Parathyroid adenoma (tissue), 2 donors: Measurements from ENCODE around the gene DHRSX.
"Not testable (repeated sequence)": the region's sequence is repeated elsewhere in the genome, so short reads cannot be mapped to it uniquely, and the experiment has no call there.

Source experiments
- H2AFZ ChIP-seq: fragments of 300-600 bp; sonication (generic); one replicate; pipeline ENCODE4 v1.7.0; 2017; ENCODE audit warnings: antibody characterized with exemption, mild to moderate bottlenecking
- H3K27ac ChIP-seq: fragments of 300-600 bp; sonication (generic); one replicate; pipeline ENCODE4 v1.7.0; 2017
- H3K27me3 ChIP-seq: fragments of 300-600 bp; sonication (generic); one replicate; pipeline ENCODE4 v1.7.0; 2017; ENCODE audit warnings: low read length; ENCODE audit not compliant: control insufficient read depth, insufficient read depth
- H3K36me3 ChIP-seq: fragments of 300-600 bp; sonication (generic); one replicate; pipeline ENCODE4 v1.7.0; 2017; ENCODE audit warnings: low read length; ENCODE audit not compliant: control insufficient read depth, insufficient read depth
- H3K4me1 ChIP-seq: fragments of 300-600 bp; sonication (generic); one replicate; pipeline ENCODE4 v1.7.0; 2017; ENCODE audit warnings: control low read depth
- H3K4me2 ChIP-seq: fragments of 300-600 bp; sonication (generic); one replicate; pipeline ENCODE4 v1.7.0; 2017; ENCODE audit warnings: low read length
- H3K4me3 ChIP-seq: fragments of 300-600 bp; sonication (generic); one replicate; pipeline ENCODE4 v1.7.0; 2017; ENCODE audit warnings: low read depth, low read length
- H3K79me2 ChIP-seq: fragments of 300-600 bp; sonication (generic); one replicate; pipeline ENCODE4 v1.7.0; 2017; ENCODE audit warnings: control low read depth
- H3K9ac ChIP-seq: fragments of 300-600 bp; sonication (generic); one replicate; pipeline ENCODE4 v1.7.0; 2017; ENCODE audit warnings: mild to moderate bottlenecking
- H3K9me3 ChIP-seq: fragments of 300-600 bp; sonication (generic); one replicate; pipeline ENCODE4 v1.7.0; 2017; ENCODE audit warnings: low read length; ENCODE audit not compliant: control insufficient read depth
- TF ChIP-seq, protein P1 (sequence below): fragments of 300-600 bp; sonication (generic); IDR thresholded peaks from one replicate; pipeline ENCODE4 v1.7.0; 2017; ENCODE audit warnings: antibody characterized with exemption, mild to moderate bottlenecking
- donor health status: primary hyperparathyroidism.

The DHRSX gene

DNA sequence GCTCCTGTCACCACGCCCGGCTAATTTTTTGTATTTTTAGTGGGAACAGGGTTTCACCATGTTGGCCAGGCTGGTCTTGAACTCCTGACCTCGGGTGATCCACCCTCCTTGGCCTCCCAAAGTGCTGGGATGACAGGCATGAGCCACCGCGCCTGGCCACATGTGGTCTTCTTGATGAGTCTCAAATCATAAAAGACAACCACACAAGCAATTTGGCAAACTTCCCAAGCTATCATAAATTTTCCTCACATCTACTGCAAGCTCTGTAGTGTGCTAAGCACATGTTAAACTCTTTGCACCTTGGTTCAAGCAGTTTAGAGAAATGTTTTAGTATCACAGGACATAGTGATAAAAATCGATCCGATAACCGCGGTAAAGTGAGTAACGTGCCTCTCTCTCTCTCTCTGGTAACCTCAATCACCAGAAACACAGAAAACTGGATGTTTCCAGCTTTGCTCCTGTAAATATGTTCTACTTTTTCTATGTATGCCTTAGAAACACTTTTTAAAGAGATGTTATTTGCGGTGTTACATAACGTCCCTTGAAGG lies 256.8 kb downstream of the DHRSX start:
- Histone ChIP-seq H3K36me3 (no peaks in the 10 kb centered on the region), H3K4me2 (no peak overlapping the region), H3K9me3 (no peaks in the 10 kb centered on the region), H3K9ac (no peak overlapping the region), H3K4me3 (no peak overlapping the region), H3K79me2 (no peaks in the 10 kb centered on the region), H3K4me1 (no peaks in the 10 kb centered on the region), H2AFZ (no peak overlapping the region), H3K27me3 (no peaks in the 10 kb centered on the region), H3K27ac (no peak overlapping the region)
- TF ChIP-seq, protein P1, sequence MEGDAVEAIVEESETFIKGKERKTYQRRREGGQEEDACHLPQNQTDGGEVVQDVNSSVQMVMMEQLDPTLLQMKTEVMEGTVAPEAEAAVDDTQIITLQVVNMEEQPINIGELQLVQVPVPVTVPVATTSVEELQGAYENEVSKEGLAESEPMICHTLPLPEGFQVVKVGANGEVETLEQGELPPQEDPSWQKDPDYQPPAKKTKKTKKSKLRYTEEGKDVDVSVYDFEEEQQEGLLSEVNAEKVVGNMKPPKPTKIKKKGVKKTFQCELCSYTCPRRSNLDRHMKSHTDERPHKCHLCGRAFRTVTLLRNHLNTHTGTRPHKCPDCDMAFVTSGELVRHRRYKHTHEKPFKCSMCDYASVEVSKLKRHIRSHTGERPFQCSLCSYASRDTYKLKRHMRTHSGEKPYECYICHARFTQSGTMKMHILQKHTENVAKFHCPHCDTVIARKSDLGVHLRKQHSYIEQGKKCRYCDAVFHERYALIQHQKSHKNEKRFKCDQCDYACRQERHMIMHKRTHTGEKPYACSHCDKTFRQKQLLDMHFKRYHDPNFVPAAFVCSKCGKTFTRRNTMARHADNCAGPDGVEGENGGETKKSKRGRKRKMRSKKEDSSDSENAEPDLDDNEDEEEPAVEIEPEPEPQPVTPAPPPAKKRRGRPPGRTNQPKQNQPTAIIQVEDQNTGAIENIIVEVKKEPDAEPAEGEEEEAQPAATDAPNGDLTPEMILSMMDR, result no peak

DNA sequence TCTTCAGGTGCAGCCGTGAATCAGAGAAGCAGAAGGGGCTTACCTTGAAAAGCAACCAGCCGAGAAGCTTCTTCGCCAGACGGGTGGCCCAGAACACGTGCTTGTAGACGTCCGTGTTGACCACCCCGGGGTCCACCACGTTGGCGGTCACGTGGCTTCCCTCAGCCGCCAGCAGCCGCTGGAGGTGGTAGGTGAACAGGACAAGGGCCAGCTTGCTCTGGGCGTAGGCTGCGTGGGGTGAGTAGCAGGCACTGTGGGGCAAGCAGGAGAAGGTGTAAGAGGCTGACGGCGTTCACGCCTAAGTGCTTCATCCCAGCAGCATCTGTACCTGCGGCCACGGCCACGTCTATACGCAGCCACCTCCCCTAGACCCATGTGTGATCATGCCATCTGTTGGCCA lies 257.8 kb downstream of the DHRSX start:
- H3K79me2 ChIP-seq, result no peaks in the 10 kb centered on the region
- TF ChIP-seq, protein P1, result no peak
- H3K27me3 ChIP-seq, result no peaks in the 10 kb centered on the region
- no peak overlapping the region for H3K4me2 ChIP-seq
- H3K4me3 ChIP-seq, result no peak overlapping the region
- H3K9me3 ChIP-seq, result no peaks in the 10 kb centered on the region
- H3K27ac ChIP-seq, result no peak overlapping the region
- H2AFZ ChIP-seq, result no peak overlapping the region
- H3K4me1 ChIP-seq, result no peaks in the 10 kb centered on the region
- no peak overlapping the region for H3K9ac ChIP-seq
- no peaks in the 10 kb centered on the region for H3K36me3 ChIP-seq

DNA sequence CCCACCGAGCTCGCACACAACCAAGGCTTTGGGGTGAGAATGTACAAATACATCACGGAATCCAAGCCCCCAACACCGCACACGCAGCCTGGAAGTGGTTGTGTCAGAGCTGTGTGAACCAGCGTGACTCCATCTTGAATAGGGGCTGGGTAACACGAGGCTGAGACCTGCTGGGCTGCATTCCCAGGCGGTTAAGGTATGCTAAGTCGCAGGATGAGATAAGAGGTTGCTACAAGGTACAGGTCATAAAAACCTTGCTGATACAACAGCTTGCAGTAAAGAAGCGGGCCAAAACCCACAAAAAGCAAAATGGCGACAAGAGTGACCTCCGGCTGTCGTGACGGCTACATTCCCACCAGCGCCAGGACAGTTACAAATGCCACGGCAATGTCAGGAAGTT lies 258.4 kb downstream of the DHRSX start:
- Histone ChIP-seq H3K36me3 (no peaks in the 10 kb centered on the region), H3K4me3 (no peak overlapping the region), H3K4me1 (no peaks in the 10 kb centered on the region), H2AFZ (no peak overlapping the region), H3K4me2 (no peak overlapping the region), H3K9ac (no peak overlapping the region), H3K27ac (no peak overlapping the region), H3K9me3 (no peaks in the 10 kb centered on the region), H3K79me2 (no peaks in the 10 kb centered on the region), H3K27me3 (no peaks in the 10 kb centered on the region)
- TF ChIP-seq, protein P1, result no peak

DNA sequence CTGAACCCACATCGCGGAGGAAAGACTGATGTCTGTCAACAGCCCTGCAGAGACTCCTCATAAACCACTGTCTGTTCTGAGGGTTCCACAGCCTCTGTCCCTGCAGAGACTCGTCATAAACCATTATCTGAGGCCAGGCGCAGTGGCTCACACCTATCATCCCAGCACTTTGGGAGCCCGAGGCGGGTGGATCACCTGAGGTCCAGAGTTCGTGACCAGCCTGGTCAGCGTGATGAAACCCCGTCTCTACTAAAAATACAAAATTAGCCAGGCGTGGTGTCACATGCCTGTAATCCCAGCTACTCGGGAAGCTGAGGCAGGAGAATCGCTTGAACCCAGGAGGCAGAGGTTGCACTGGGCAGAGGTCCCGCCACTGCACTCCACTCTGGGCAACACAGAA lies 259.3 kb downstream of the DHRSX start:
- not testable (repeated sequence) for H3K79me2 ChIP-seq, H3K27me3 ChIP-seq, H3K36me3 ChIP-seq, H3K4me1 ChIP-seq, H2AFZ ChIP-seq, H3K9ac ChIP-seq, H3K4me2 ChIP-seq, H3K27ac ChIP-seq, H3K9me3 ChIP-seq, H3K4me3 ChIP-seq

DNA sequence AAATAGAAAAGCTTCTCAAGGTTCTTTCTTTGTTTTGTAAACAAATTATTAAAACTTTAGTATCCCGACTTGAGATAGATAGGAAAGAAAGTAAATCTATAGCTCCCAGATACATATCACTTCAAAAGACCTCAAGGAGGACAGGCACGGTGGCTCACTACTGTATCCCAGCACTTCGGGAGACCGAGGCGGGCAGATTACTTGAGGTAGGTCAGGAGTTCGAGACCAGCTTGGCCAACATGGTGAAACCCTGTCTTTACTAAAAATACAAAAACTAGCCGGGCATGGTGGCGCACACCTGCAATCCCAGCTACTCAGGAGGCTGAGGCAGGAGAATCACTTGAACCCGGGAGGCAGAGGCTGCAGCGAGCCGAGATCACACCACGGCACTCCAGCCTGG lies 260.0 kb downstream of the DHRSX start:
- not testable (repeated sequence) for H3K36me3 ChIP-seq, H3K9ac ChIP-seq, H3K79me2 ChIP-seq, H3K4me3 ChIP-seq, H3K27ac ChIP-seq, H3K9me3 ChIP-seq, H3K4me1 ChIP-seq, H3K4me2 ChIP-seq, H3K27me3 ChIP-seq, H2AFZ ChIP-seq

DNA sequence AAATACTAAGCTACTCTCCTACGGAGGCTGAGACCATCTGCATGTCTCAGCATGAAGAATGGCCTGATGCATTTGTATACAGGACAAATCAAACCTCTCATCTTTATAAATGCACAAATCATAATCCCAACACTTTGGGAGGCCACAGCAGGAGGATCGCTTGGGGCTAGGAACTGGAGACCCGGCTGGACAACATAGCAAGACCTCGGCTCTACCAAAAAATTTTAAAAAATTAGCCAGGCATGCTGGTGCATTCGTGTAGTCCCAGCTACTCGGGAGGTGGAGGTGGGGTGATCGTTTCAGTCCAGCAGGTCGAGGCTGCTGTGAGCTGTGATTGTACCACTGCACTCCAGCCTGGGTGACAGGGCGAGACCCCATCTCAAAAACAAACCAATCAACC lies 262.8 kb downstream of the DHRSX start:
- no peaks in the 10 kb centered on the region for H3K36me3 ChIP-seq
- H2AFZ ChIP-seq, result no peak overlapping the region
- no peak overlapping the region for H3K4me3 ChIP-seq
- H3K79me2 ChIP-seq, result no peaks in the 10 kb centered on the region
- TF ChIP-seq, protein P1, result no peak
- H3K27ac ChIP-seq, result no peak overlapping the region
- H3K9me3 ChIP-seq, result no peaks in the 10 kb centered on the region
- H3K27me3 ChIP-seq, result no peaks in the 10 kb centered on the region
- H3K9ac ChIP-seq, result no peak overlapping the region
- H3K4me2 ChIP-seq, result no peak overlapping the region
- no peaks in the 10 kb centered on the region for H3K4me1 ChIP-seq
